ENCODE results near the gene STXBP5L. TPM values are rescaled to one million over a fixed set of nuclear protein-coding genes. Genes with fewer than 3 reads are reported as not detected.

The STXBP5L gene
- total and polyA plus RNA-seq, 2 of the 4 experiments (the other 2 are of a cell fraction), result not detected

DNA sequence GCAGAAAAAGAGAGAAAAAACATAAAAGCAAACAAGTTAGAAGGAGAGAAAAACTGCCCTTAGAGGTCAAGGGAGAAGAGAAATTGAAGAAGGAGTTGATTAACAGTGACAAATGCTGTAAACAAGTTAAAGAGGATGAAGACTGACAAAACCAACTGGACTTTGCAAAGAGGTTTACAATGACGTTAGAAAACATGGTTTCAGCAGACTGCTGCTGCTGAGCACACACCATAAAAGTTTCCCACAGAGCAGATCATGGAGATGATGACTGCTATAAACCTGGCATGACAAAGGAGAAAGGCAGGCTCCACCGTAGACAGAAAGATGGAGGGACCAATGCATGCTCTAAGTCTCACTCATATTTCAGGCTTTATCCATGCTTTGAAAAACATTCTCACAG lies 559.1 kb downstream of the STXBP5L start:
- no peaks in the 10 kb centered on the region for H4K20me1 ChIP-seq (ENCODE audit: insufficient read depth, low read length)
- H2BK20ac ChIP-seq (ENCODE audit: low read depth, low read length), result no peak overlapping the region
- no peak overlapping the region for H3K4ac ChIP-seq (ENCODE audit: low read depth, low read length)
- POLR2A ChIA-PET (ENCODE audit: unreplicated experiment), result no interaction called here
- H4K8ac ChIP-seq (ENCODE audit: low read depth in 2 of 2, low read length in 2 of 2), result no peak overlapping the region
- H2AK5ac ChIP-seq (ENCODE audit: low read depth, low read length), result no peak overlapping the region
- H3K27me3 ChIP-seq (ENCODE audit: control insufficient read depth, insufficient read depth, low read length), result no peaks in the 10 kb centered on the region
- H3K36me3 ChIP-seq (ENCODE audit: control insufficient read depth, insufficient read depth, low read length), result peaks cover 1% of the 10 kb centered on the region; the same call in 1 of the 2 replicates
- H3K23ac ChIP-seq (ENCODE audit: low read depth, low read length), result no peak overlapping the region
- H2AK9ac ChIP-seq (replicated peaks; ENCODE audit: low read depth, low read length, poor library complexity), result no peak overlapping the region
- H3K56ac ChIP-seq (ENCODE audit: extremely low read depth, insufficient read depth, low read length), result no peak overlapping the region
- in situ Hi-C loops (cut with MboI; ENCODE audit: low sequenced_read_pairs) (no loop called here), intact Hi-C loops (cut with micrococcal nuclease) (no loop called here), dilution Hi-C loops (cut with HindIII; ENCODE audit: low sequenced_read_pairs, unreplicated experiment) (no loop called here)
- no peak overlapping the region for H4K91ac ChIP-seq (ENCODE audit: insufficient read depth, low read depth, low read length)
- H3K4me3 ChIP-seq (ENCODE audit: insufficient read depth, low read depth, low read length), result no peak overlapping the region
- H3K14ac ChIP-seq (replicated peaks; ENCODE audit: low read depth, low read length), result no peak overlapping the region
- TF ChIP-seq RFX5 (IDR thresholded peaks at IDR 0.05; ENCODE audit: low read depth, low read length) (no peak), SMC3 (IDR thresholded peaks at IDR 0.05; ENCODE audit: low read depth, low read length) (no peak), POLR2A (IDR thresholded peaks at IDR 0.05; ENCODE audit: low read depth, low read length) (no peak), NFE2L2 (IDR thresholded peaks at IDR 0.05; ENCODE audit: low read depth, low read length) (no peak), BHLHE40 (IDR thresholded peaks at IDR 0.05; ENCODE audit: low read depth, low read length) (no peak)
- CTCF ChIA-PET, result no interaction called here
- H2BK15ac ChIP-seq (ENCODE audit: low read depth, low read length), result no peak overlapping the region
- H3K4me2 ChIP-seq (ENCODE audit: low read depth, low read length), result no peak overlapping the region
- H2BK120ac ChIP-seq (ENCODE audit: low read depth, low read length), result no peak overlapping the region
- H4K5ac ChIP-seq (ENCODE audit: low read depth, low read length), result no peak overlapping the region
- no TSS peak for BruUV-seq (replicated peaks)
- H3K27ac ChIP-seq (ENCODE audit: insufficient read depth, low read length), result no peak overlapping the region
- H2BK5ac ChIP-seq (ENCODE audit: low read depth, low read length, poor library complexity, severe bottlenecking), result no peak overlapping the region
- no peak overlapping the region for H3K18ac ChIP-seq (ENCODE audit: low read depth, low read length)
- H3K4me1 ChIP-seq (ENCODE audit: control insufficient read depth, insufficient read depth, low read length), result peaks cover 2% of the 10 kb centered on the region; the same call in 1 of the 2 replicates
- H3K9me3 ChIP-seq (ENCODE audit: control insufficient read depth, insufficient read depth, low read length), result no peaks in the 10 kb centered on the region
- H3K9ac ChIP-seq (ENCODE audit: low read depth, low read length), result no peak overlapping the region
- WGBS, 2 experiments (ENCODE audit: extremely low coverage in 2 of 2, insufficient read length in 1 of 2), result 100% methylated on average over 1 of the region's 2 CpGs; no CpG with 5 or more reads in 1 of the 2 experiments
- DNase-seq (no peak), ATAC-seq (ENCODE audit: low read depth) (no peak)
- H3K9me1 ChIP-seq (ENCODE audit: insufficient read depth, low read length), result no peaks in the 10 kb centered on the region
- no peaks in the 10 kb centered on the region for H3K79me1 ChIP-seq (ENCODE audit: low read depth in 1 of 2, low read length in 2 of 2)
- peak overlapping the region; percentile 13 for H2AFZ ChIP-seq (replicated peaks; ENCODE audit: low read length, poor library complexity)
